Amniotic stem cell (primary cell): Measurements from ENCODE around the gene FBXL20.
"Not testable (repeated sequence)": the region's sequence is repeated elsewhere in the genome, so short reads cannot be mapped to it uniquely, and the experiment has no call there.

Experiments used
- DNase-seq: peaks from one replicate; lab custom pipeline; 2025; lab: John Stamatoyannopoulos, UW

The FBXL20 gene

GRCh38 chr17:39332092-39332491 is 69.3 kb downstream of the FBXL20 start:
- DNase-seq: no peak

- no peak for DNase-seq
Measured at GRCh38 chr17:39328815-39329214, 72.6 kb downstream of the FBXL20 start.

GRCh38 chr17:39327109-39327508 is 74.3 kb downstream of the FBXL20 start:
- no peak for DNase-seq

GRCh38 chr17:39325528-39326240 is 75.7 kb downstream of the FBXL20 start:
- no peak for DNase-seq

GRCh38 chr17:39318636-39319035 is 82.8 kb downstream of the FBXL20 start:
- DNase-seq: no peak

GRCh38 chr17:39306509-39307212 is 94.8 kb downstream of the FBXL20 start:
- DNase-seq: peak; percentile 7

GRCh38 chr17:39305978-39306377 is 95.4 kb downstream of the FBXL20 start:
- no peak for DNase-seq

- DNase-seq: no peak
Measured at GRCh38 chr17:39304188-39304587, 97.2 kb downstream of the FBXL20 start.

GRCh38 chr17:39294060-39294459 is 107.4 kb downstream of the FBXL20 start:
- no peak for DNase-seq

GRCh38 chr17:39292546-39292945 is 108.9 kb downstream of the FBXL20 start:
- not testable (repeated sequence) for DNase-seq

- not testable (repeated sequence) for DNase-seq
Measured at GRCh38 chr17:39286513-39286912, 114.9 kb downstream of the FBXL20 start.

- no peak for DNase-seq
Measured at GRCh38 chr17:39284685-39285084, 116.7 kb downstream of the FBXL20 start.

- DNase-seq: no peak
Measured at GRCh38 chr17:39283896-39284295, 117.5 kb downstream of the FBXL20 start.

- no peak for DNase-seq
Measured at GRCh38 chr17:39283098-39283497, 118.3 kb downstream of the FBXL20 start.

- no peak for DNase-seq
Measured at GRCh38 chr17:39281806-39282205, 119.6 kb downstream of the FBXL20 start.

- not testable (repeated sequence) for DNase-seq
Measured at GRCh38 chr17:39278246-39278645, 123.2 kb downstream of the FBXL20 start.

- no peak for DNase-seq
Measured at GRCh38 chr17:39277110-39277509, 124.3 kb downstream of the FBXL20 start.

GRCh38 chr17:39276113-39276512 is 125.3 kb downstream of the FBXL20 start:
- DNase-seq: no peak

- DNase-seq: no peak
Measured at GRCh38 chr17:39271546-39271945, 129.9 kb downstream of the FBXL20 start.

GRCh38 chr17:39270923-39271322 is 130.5 kb downstream of the FBXL20 start:
- DNase-seq: peak; percentile 57

GRCh38 chr17:39264119-39264518 is 137.3 kb downstream of the FBXL20 start:
- DNase-seq: no peak

- no peak for DNase-seq
Measured at GRCh38 chr17:39261286-39261685, 140.1 kb downstream of the FBXL20 start.

- no peak for DNase-seq
Measured at GRCh38 chr17:39252788-39253460, 148.5 kb downstream of the FBXL20 start.
